IPS-20b (cell line): ENCODE results near the gene SPAG5.

Experiments used
- H3K27ac ChIP-seq: one replicate; pipeline ENCODE4 v1.5.1; 2013; ENCODE audit warnings: low read length
- H3K27me3 ChIP-seq: 2 replicates; pipeline ENCODE4 v1.6.1; 2013; ENCODE audit warnings: mild to moderate bottlenecking, low read length, inconsistent platforms; ENCODE audit not compliant: insufficient read depth
- H3K36me3 ChIP-seq: 2 replicates; pipeline ENCODE4 v1.6.1; 2013; ENCODE audit warnings: low read depth, mild to moderate bottlenecking, inconsistent platforms, low read length, moderate library complexity; ENCODE audit not compliant: insufficient read depth
- H3K4me1 ChIP-seq: 2 replicates; pipeline ENCODE4 v1.6.1; 2013; ENCODE audit warnings: mild to moderate bottlenecking, control low read depth, inconsistent platforms, low read length, moderate library complexity; ENCODE audit not compliant: insufficient read depth
- H3K4me3 ChIP-seq: 2 replicates; pipeline ENCODE4 v1.5.1; 2013; ENCODE audit warnings: mild to moderate bottlenecking, low read length, inconsistent platforms
- H3K9ac ChIP-seq: 2 replicates; pipeline ENCODE4 v1.6.1; 2013; ENCODE audit warnings: low read depth, mild to moderate bottlenecking, inconsistent platforms, low read length, moderate library complexity
- H3K9me3 ChIP-seq: 2 replicates; pipeline ENCODE4 v1.6.1; 2013; ENCODE audit warnings: mild to moderate bottlenecking, low read depth, low read length, inconsistent platforms; ENCODE audit not compliant: insufficient read depth

The SPAG5 gene

GRCh38 chr17:28548417-28549130 lies 50.3 kb downstream of the SPAG5 start:
- peaks cover 17% of the 10 kb centered on the region for H3K4me1 ChIP-seq
- H3K4me3 ChIP-seq, result no peak overlapping the region
- peaks cover 20% of the 10 kb centered on the region for H3K36me3 ChIP-seq
- no peak overlapping the region for H3K27ac ChIP-seq
- H3K9ac ChIP-seq, result no peak overlapping the region
- peaks cover 6% of the 10 kb centered on the region; the same call in 1 of the 2 replicates for H3K27me3 ChIP-seq
- no peaks in the 10 kb centered on the region for H3K9me3 ChIP-seq

DNA sequence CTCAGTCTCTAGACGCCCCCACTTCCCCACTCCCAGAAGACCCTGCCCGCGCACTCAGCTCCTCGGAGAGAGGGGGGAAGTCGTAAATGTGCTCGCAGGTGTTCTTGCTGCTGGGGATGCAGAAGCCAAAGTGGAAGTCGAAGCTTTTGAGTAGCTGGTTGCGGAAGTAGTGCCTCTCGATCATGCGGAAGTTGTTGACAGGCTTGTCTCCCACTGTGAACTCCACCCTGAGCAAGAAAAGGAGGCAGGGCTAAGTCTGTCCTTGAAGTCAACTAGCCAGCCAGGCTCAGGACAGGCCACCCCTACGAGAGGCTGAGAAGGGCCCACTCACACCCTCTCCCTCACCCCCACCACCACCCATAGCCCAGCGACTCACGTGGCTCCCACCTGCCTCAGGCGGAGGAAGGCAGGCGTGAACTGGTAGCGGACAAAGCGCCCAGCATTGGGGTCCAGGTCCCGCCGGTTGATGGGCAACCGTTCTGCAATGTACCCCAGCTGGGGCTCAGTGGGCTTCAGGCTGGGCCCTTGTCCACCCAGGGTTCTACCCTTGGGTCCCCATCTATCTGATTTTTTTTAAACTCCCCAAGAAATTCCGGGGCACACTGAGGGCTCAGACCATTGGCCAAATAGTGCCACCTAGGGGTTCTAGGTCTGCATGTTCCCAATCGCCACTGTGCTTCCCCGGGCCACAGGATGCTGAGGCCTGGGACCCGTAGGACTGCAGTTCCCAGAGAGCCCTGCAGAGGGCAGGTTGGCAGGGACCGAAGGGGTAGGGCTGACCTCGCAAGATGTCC lies 51.0 kb downstream of the SPAG5 start:
- Histone ChIP-seq H3K4me1 (peaks cover 16% of the 10 kb centered on the region), H3K27ac (no peak overlapping the region), H3K4me3 (no peak overlapping the region), H3K9me3 (no peaks in the 10 kb centered on the region), H3K36me3 (peaks cover 15% of the 10 kb centered on the region), H3K9ac (no peak overlapping the region), H3K27me3 (peaks cover 6% of the 10 kb centered on the region; the same call in 1 of the 2 replicates)

GRCh38 chr17:28547096-28547622 lies 51.7 kb downstream of the SPAG5 start:
- Histone ChIP-seq H3K27me3 (peaks cover 6% of the 10 kb centered on the region; the same call in 1 of the 2 replicates), H3K27ac (no peak overlapping the region), H3K36me3 (peaks cover 15% of the 10 kb centered on the region), H3K4me3 (no peak overlapping the region), H3K9me3 (no peaks in the 10 kb centered on the region), H3K4me1 (peaks cover 14% of the 10 kb centered on the region), H3K9ac (no peak overlapping the region)

DNA sequence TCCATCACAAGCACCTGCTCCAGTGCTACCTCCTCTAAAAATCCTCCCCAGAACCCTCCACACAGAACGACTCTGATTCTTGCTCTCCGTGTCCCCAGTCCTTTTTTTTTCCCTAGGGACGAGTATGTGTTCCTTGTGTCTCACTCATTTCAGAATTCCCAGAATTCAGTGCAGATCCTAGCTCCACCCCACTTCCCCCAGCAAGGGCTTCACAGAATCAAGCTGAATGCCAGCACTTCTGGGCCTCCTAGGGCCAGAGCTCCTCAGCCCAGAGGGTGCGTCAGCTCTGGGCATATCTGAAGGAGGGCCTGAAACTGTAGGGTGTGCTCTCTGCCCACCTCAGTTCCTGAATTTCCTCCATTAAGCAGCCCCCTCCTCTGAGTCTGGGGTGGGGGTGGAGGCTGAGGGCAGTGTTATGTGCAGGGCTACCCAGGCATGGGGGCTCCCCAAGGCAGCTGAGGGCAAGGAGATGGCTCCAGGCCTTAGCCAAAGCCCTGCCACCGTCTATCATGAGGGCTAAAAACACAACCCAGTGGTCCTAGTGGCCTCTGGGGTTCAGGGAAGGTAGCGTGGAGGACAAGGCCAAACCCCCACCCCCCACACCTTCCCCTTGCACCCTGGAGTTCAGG lies 52.9 kb downstream of the SPAG5 start:
- Histone ChIP-seq H3K4me3 (no peak overlapping the region), H3K27me3 (no peaks in the 10 kb centered on the region), H3K27ac (no peak overlapping the region), H3K9ac (no peak overlapping the region; the same call in 1 of the 2 replicates), H3K9me3 (no peaks in the 10 kb centered on the region), H3K4me1 (peaks cover 10% of the 10 kb centered on the region), H3K36me3 (peaks cover 15% of the 10 kb centered on the region)

- no peak overlapping the region for H3K27ac ChIP-seq
- peaks cover 10% of the 10 kb centered on the region for H3K4me1 ChIP-seq
- peaks cover 15% of the 10 kb centered on the region for H3K36me3 ChIP-seq
- no peak overlapping the region for H3K9ac ChIP-seq
- H3K27me3 ChIP-seq, result no peaks in the 10 kb centered on the region
- no peak overlapping the region for H3K4me3 ChIP-seq
- H3K9me3 ChIP-seq, result no peaks in the 10 kb centered on the region
Observed at GRCh38 chr17:28545141-28545503, 53.7 kb downstream of the SPAG5 start.

- H3K9me3 ChIP-seq, result no peaks in the 10 kb centered on the region
- H3K4me1 ChIP-seq, result peaks cover 10% of the 10 kb centered on the region
- no peak overlapping the region for H3K27ac ChIP-seq
- H3K9ac ChIP-seq, result no peak overlapping the region
- peaks cover 15% of the 10 kb centered on the region for H3K36me3 ChIP-seq
- H3K4me3 ChIP-seq, result no peak overlapping the region
- H3K27me3 ChIP-seq, result no peaks in the 10 kb centered on the region
Observed at GRCh38 chr17:28544402-28545140, 54.3 kb downstream of the SPAG5 start.

DNA sequence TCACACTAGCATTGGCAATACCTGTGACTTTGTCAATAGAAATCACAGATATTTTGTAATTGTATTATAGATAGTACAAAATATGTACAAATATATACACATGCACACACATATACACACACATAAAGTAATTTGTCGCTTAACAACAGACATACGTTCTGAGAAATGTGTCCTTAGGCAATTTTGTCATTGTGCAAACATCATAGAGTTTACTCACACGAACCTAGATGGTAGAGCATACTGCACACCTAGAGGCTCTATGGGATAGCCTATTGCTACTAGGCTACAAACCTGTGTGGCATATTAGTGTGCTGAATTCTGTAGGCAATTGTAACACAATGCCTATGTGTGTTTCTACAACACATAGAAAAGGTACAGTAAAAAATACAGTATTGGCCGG lies 57.4 kb downstream of the SPAG5 start:
- Histone ChIP-seq H3K27me3 (no peaks in the 10 kb centered on the region), H3K4me1 (peaks cover 10% of the 10 kb centered on the region), H3K9me3 (no peaks in the 10 kb centered on the region), H3K36me3 (peaks cover 3% of the 10 kb centered on the region; the same call in 1 of the 2 replicates), H3K27ac (no peak overlapping the region), H3K9ac (no peak overlapping the region), H3K4me3 (no peak overlapping the region)

DNA sequence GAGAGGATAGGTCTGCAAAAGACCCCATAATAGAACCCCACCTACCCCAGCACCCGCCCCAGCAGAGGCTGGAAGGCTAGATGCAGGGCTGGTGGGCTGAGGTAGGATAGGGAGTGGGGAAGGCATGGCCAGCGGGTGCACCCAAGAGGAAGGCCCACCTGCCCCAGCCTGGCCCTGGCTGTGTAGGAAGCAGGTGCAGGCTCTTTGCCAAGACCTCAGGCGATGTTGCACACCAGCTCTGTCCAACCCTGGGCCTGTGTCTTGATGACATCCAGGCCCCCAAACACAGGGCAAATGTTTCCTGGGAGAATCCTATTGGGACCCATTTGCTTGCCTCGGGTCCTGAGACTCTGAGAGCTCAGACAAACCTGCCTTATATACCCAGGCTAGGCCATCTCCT lies 58.6 kb downstream of the SPAG5 start:
- peaks cover 10% of the 10 kb centered on the region for H3K4me1 ChIP-seq
- H3K27ac ChIP-seq, result no peak overlapping the region
- no peaks in the 10 kb centered on the region for H3K36me3 ChIP-seq
- no peak overlapping the region for H3K9ac ChIP-seq
- H3K4me3 ChIP-seq, result no peak overlapping the region
- H3K9me3 ChIP-seq, result no peaks in the 10 kb centered on the region
- H3K27me3 ChIP-seq, result no peaks in the 10 kb centered on the region

- H3K9ac ChIP-seq, result no peak overlapping the region
- no peak overlapping the region for H3K4me3 ChIP-seq
- H3K27me3 ChIP-seq, result no peaks in the 10 kb centered on the region
- H3K9me3 ChIP-seq, result no peaks in the 10 kb centered on the region
- H3K36me3 ChIP-seq, result no peaks in the 10 kb centered on the region
- H3K27ac ChIP-seq, result no peak overlapping the region
- no peaks in the 10 kb centered on the region for H3K4me1 ChIP-seq
Observed at GRCh38 chr17:28538296-28538895, 60.4 kb downstream of the SPAG5 start.

DNA sequence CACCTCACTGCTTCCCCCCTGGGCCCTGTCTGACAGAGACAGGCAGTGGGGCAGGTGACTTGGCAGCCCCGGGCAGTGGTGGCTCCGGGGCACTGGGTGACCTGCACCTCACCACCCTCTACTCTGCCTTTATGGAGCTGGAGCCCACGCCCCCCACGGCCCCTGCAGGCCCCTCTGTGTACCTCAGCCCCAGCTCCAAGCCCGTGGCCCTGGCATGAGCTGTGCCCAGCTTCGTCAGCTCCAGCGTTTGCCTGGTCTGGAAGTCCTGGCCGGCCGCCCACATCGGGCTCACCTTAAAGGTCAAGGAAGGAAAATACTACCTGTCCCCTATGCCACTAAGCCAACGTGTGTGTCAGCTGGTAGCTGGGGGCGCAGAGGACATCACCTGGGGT lies 61.6 kb downstream of the SPAG5 start:
- Histone ChIP-seq H3K36me3 (no peaks in the 10 kb centered on the region), H3K9ac (no peak overlapping the region), H3K27ac (no peak overlapping the region), H3K9me3 (no peaks in the 10 kb centered on the region), H3K27me3 (no peaks in the 10 kb centered on the region), H3K4me3 (no peak overlapping the region), H3K4me1 (no peaks in the 10 kb centered on the region)
